DND-41 (cell line): ENCODE results near the gene FSIP1.

Experiments
- ATAC-seq: fragments of 200-7000 bp; cut with Tn5 transposase; 3 replicates; pipeline ENCODE4 v1.9.1; 2021; ENCODE audit warnings: low read depth; ENCODE audit not compliant: insufficient read depth
- DNase-seq: peaks from one replicate; pipeline ENCODE4 v3.0.0-alpha.2; 2020
- H2AFZ ChIP-seq: 2 replicates; pipeline ENCODE4 v1.6.0; 2012; ENCODE audit warnings: low read depth, low read length
- H3K27ac ChIP-seq: 2 replicates; pipeline ENCODE4 v1.5.1; 2012; ENCODE audit warnings: low read length, inconsistent platforms
- H3K27me3 ChIP-seq: fragments of 200-600 bp; sonication (generic); 2 replicates; pipeline ENCODE4 v1.6.0; 2012; ENCODE audit warnings: low read length, mild to moderate bottlenecking, inconsistent platforms; ENCODE audit not compliant: insufficient read depth, poor library complexity
- H3K36me3 ChIP-seq: 2 replicates; pipeline ENCODE4 v1.5.1; 2012; ENCODE audit warnings: low read length, inconsistent platforms; ENCODE audit not compliant: insufficient read depth
- H3K4me1 ChIP-seq: 2 replicates; pipeline ENCODE4 v1.5.1; 2012; ENCODE audit warnings: mild to moderate bottlenecking, low read length; ENCODE audit not compliant: insufficient read depth
- H3K4me2 ChIP-seq: 2 replicates; pipeline ENCODE4 v1.6.0; 2012; ENCODE audit warnings: mild to moderate bottlenecking, moderate library complexity, low read length, inconsistent platforms; ENCODE audit not compliant: insufficient read depth
- H3K4me3 ChIP-seq, 2 experiments: fragments of 200-600 bp in 1 of 2; shearing (Covaris generic) in 1 of 2; 2 replicates each; pipeline ENCODE4 v1.5.1; 2012 to 2016; ENCODE audit warnings: inconsistent platforms in 2 of 2, low read length in 2 of 2, mild to moderate bottlenecking in 2 of 2, low read depth in 1 of 2, moderate library complexity in 1 of 2
- H3K79me2 ChIP-seq: 2 replicates; pipeline ENCODE4 v1.6.0; 2012; ENCODE audit warnings: low read length, inconsistent platforms; ENCODE audit not compliant: insufficient read depth
- H3K9ac ChIP-seq: 2 replicates; pipeline ENCODE4 v1.6.0; 2012; ENCODE audit warnings: low read depth, mild to moderate bottlenecking, inconsistent platforms, low read length, moderate library complexity
- H3K9me3 ChIP-seq: 2 replicates; pipeline ENCODE4 v1.5.1; 2012; ENCODE audit warnings: low read length, moderate library complexity, mild to moderate bottlenecking, inconsistent platforms; ENCODE audit not compliant: insufficient read depth, severe bottlenecking
- H4K20me1 ChIP-seq: 2 replicates; pipeline ENCODE4 v1.6.0; 2012; ENCODE audit warnings: low read length; ENCODE audit not compliant: insufficient read depth
- CTCF ChIP-seq: IDR thresholded peaks from 2 replicates; pipeline ENCODE4 v1.5.1; 2012; ENCODE audit warnings: borderline replicate concordance, low read length, moderate library complexity, mild to moderate bottlenecking; ENCODE audit not compliant: poor library complexity, severe bottlenecking; ENCODE audit errors: extremely low read depth
- EZH2 ChIP-seq: IDR thresholded peaks from 3 replicates; pipeline ENCODE4 v1.6.1; 2012; ENCODE audit warnings: borderline replicate concordance, low read depth, mild to moderate bottlenecking, moderate library complexity, low read length, inconsistent platforms; ENCODE audit not compliant: severe bottlenecking

The FSIP1 gene

GRCh38 chr15:39667382-39668127 lies 115.1 kb downstream of the FSIP1 start:
- H3K9me3 ChIP-seq = no peaks in the 10 kb centered on the region
- no peak for DNase-seq

GRCh38 chr15:39666677-39667076 lies 116.0 kb downstream of the FSIP1 start:
- Histone ChIP-seq H3K27me3 (peaks cover 8% of the 10 kb centered on the region), H3K9ac (no peak overlapping the region), H4K20me1 (no peaks in the 10 kb centered on the region), H3K4me1 (no peaks in the 10 kb centered on the region), H3K4me2 (no peak overlapping the region), H3K9me3 (no peaks in the 10 kb centered on the region), H3K4me3 (no peak overlapping the region), H3K36me3 (no peaks in the 10 kb centered on the region), H2AFZ (no peak overlapping the region), H3K79me2 (no peaks in the 10 kb centered on the region), H3K27ac (no peak overlapping the region)
- ATAC-seq (no peak), DNase-seq (no peak)
- TF ChIP-seq EZH2 (no peak), CTCF (no peak)

More at GRCh38 chr15:39667382-39668127, 115.1 kb downstream of the FSIP1 start:
- H4K20me1 ChIP-seq = no peaks in the 10 kb centered on the region
- no peak overlapping the region for H3K9ac ChIP-seq
- H3K27ac ChIP-seq = no peak overlapping the region
- H3K4me1 ChIP-seq = no peaks in the 10 kb centered on the region
- no peak overlapping the region for H2AFZ ChIP-seq
- no peak for ATAC-seq
- H3K4me2 ChIP-seq = no peak overlapping the region
- H3K36me3 ChIP-seq = no peaks in the 10 kb centered on the region
- TF ChIP-seq CTCF (no peak), EZH2 (no peak)
- no peak overlapping the region for H3K4me3 ChIP-seq
- H3K27me3 ChIP-seq = peaks cover 8% of the 10 kb centered on the region
- H3K79me2 ChIP-seq = no peaks in the 10 kb centered on the region

- TF ChIP-seq CTCF = no peak
- H3K36me3 ChIP-seq = no peaks in the 10 kb centered on the region
- no peak overlapping the region for H2AFZ ChIP-seq
- no peak for DNase-seq
- no peak overlapping the region for H3K27ac ChIP-seq
- no peak overlapping the region for H3K4me2 ChIP-seq
- no peak for ATAC-seq
- H4K20me1 ChIP-seq = no peaks in the 10 kb centered on the region
- H3K4me1 ChIP-seq = no peaks in the 10 kb centered on the region
- no peaks in the 10 kb centered on the region for H3K79me2 ChIP-seq
- no peaks in the 10 kb centered on the region for H3K9me3 ChIP-seq
- H3K4me3 ChIP-seq = no peak overlapping the region
- peaks cover 8% of the 10 kb centered on the region for H3K27me3 ChIP-seq
- no peak overlapping the region for H3K9ac ChIP-seq
These were observed 116.9 kb downstream of the FSIP1 start for GRCh38 chr15:39665629-39666250.
